ENCODE measurements around the gene PLAAT2.

DNA sequence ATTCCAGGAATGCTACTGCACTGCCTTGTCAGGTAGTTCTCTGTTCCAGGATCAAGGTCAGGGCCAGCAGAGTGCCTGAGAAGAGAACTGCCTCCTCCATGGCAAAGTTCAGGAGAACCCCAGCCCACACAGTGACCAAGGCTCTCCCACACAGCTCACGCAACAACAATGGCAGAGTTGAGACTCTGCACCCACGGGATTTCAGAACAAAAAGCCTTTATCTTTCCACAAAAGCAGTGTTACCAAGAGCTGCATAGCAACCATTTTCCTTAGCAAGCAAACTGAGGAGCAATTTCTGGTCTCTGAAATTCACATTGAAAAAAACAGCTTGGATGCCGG is 40.0 kb upstream of the PLAAT2 start:
- no peak for TF ChIP-seq EZH2phosphoT487 (IDR thresholded peaks at IDR 0.05; ENCODE audit: borderline replicate concordance, low read depth)
- TF ChIP-seq SMC3 (IDR thresholded peaks at IDR 0.05; ENCODE audit: low read depth, low read length): no peak
- TF ChIP-seq FOXM1 (IDR thresholded peaks at IDR 0.05; ENCODE audit: low read depth): no peak
- TF ChIP-seq POLR2AphosphoS5 (IDR thresholded peaks at IDR 0.05; ENCODE audit: low read depth, low read length): no peak
- TF ChIP-seq MEF2A (IDR thresholded peaks at IDR 0.05; ENCODE audit: borderline replicate concordance, low read depth): no peak
- TF ChIP-seq EP300 (IDR thresholded peaks at IDR 0.05; ENCODE audit: borderline replicate concordance in 1 of 2, low read depth in 1 of 2, low read length in 1 of 2): no peak
- TF ChIP-seq, protein P1, sequence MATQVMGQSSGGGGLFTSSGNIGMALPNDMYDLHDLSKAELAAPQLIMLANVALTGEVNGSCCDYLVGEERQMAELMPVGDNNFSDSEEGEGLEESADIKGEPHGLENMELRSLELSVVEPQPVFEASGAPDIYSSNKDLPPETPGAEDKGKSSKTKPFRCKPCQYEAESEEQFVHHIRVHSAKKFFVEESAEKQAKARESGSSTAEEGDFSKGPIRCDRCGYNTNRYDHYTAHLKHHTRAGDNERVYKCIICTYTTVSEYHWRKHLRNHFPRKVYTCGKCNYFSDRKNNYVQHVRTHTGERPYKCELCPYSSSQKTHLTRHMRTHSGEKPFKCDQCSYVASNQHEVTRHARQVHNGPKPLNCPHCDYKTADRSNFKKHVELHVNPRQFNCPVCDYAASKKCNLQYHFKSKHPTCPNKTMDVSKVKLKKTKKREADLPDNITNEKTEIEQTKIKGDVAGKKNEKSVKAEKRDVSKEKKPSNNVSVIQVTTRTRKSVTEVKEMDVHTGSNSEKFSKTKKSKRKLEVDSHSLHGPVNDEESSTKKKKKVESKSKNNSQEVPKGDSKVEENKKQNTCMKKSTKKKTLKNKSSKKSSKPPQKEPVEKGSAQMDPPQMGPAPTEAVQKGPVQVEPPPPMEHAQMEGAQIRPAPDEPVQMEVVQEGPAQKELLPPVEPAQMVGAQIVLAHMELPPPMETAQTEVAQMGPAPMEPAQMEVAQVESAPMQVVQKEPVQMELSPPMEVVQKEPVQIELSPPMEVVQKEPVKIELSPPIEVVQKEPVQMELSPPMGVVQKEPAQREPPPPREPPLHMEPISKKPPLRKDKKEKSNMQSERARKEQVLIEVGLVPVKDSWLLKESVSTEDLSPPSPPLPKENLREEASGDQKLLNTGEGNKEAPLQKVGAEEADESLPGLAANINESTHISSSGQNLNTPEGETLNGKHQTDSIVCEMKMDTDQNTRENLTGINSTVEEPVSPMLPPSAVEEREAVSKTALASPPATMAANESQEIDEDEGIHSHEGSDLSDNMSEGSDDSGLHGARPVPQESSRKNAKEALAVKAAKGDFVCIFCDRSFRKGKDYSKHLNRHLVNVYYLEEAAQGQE (IDR thresholded peaks at IDR 0.05; ENCODE audit: low read depth, low read length): no peak
- no peak for TF ChIP-seq RFX5 (IDR thresholded peaks at IDR 0.05; ENCODE audit: low read length)
- TF ChIP-seq, protein P2, sequence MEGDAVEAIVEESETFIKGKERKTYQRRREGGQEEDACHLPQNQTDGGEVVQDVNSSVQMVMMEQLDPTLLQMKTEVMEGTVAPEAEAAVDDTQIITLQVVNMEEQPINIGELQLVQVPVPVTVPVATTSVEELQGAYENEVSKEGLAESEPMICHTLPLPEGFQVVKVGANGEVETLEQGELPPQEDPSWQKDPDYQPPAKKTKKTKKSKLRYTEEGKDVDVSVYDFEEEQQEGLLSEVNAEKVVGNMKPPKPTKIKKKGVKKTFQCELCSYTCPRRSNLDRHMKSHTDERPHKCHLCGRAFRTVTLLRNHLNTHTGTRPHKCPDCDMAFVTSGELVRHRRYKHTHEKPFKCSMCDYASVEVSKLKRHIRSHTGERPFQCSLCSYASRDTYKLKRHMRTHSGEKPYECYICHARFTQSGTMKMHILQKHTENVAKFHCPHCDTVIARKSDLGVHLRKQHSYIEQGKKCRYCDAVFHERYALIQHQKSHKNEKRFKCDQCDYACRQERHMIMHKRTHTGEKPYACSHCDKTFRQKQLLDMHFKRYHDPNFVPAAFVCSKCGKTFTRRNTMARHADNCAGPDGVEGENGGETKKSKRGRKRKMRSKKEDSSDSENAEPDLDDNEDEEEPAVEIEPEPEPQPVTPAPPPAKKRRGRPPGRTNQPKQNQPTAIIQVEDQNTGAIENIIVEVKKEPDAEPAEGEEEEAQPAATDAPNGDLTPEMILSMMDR (IDR thresholded peaks at IDR 0.05): no peak
- TF ChIP-seq RAD21 (IDR thresholded peaks at IDR 0.05; ENCODE audit: low read length): no peak
- TF ChIP-seq, protein P3, sequence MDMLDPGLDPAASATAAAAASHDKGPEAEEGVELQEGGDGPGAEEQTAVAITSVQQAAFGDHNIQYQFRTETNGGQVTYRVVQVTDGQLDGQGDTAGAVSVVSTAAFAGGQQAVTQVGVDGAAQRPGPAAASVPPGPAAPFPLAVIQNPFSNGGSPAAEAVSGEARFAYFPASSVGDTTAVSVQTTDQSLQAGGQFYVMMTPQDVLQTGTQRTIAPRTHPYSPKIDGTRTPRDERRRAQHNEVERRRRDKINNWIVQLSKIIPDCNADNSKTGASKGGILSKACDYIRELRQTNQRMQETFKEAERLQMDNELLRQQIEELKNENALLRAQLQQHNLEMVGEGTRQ (IDR thresholded peaks at IDR 0.05; ENCODE audit: borderline replicate concordance, low read depth, low read length): no peak
- no peak for TF ChIP-seq FOXJ3 (CRISPR knock-in tag; IDR thresholded peaks at IDR 0.05)
- TF ChIP-seq GABPA (IDR thresholded peaks at IDR 0.05; ENCODE audit: low read depth): no peak
- TF ChIP-seq TAF1 (IDR thresholded peaks at IDR 0.05; ENCODE audit: borderline replicate concordance, low read depth, low read length): no peak
